Stomach (tissue), 9 donors: ENCODE measurements around the gene RXRA. TPM values are rescaled to one million over a fixed set of nuclear protein-coding genes. Genes with fewer than 3 reads are reported as not detected.

ENCODE experiments used
- DNase-seq, 2 donors: peaks; one replicate each; pipeline versions ENCODE4 v3.0.0 to v3.0.0-alpha.2; 2013 to 2019
- H3K27ac ChIP-seq, 5 donors: fragments of 200-600 bp in 4 of 5; sonication (generic) in 4 of 5; one replicate each; pipeline ENCODE4 v1.5.1; 2013 to 2019; ENCODE audit warnings: mild to moderate bottlenecking in 1 of 5, moderate library complexity in 1 of 5
- H3K27me3 ChIP-seq, 3 donors: fragments of 200-600 bp; sonication (generic); one replicate each; pipeline ENCODE4 v1.5.1; 2017 to 2019; ENCODE audit warnings: mixed run types in 1 of 3
- H3K36me3 ChIP-seq, 4 donors: fragments of 200-600 bp; sonication (generic); 1 replicate in 3 of 4; 2 replicates in 1 of 4; pipeline ENCODE4 v1.5.1; 2016 to 2019
- H3K4me1 ChIP-seq, 4 donors: fragments of 200-600 bp; sonication (generic); one replicate each; pipeline ENCODE4 v1.5.1; 2016 to 2019
- H3K4me3 ChIP-seq, 4 donors: fragments of 200-600 bp; sonication (generic) in 3 of 4; one replicate each; pipeline ENCODE4 v1.5.1; 2016 to 2019; ENCODE audit warnings: mild to moderate bottlenecking in 1 of 4
- H3K9me3 ChIP-seq, 4 donors: fragments of 200-600 bp; sonication (generic); one replicate each; pipeline ENCODE4 v1.5.1; 2016 to 2019
- CTCF ChIP-seq, 7 experiments: fragments of 450-650 bp in 4 of 7; fragments of 200-600 bp in 3 of 7; sonication (generic) in 3 of 7; IDR thresholded peaks; one replicate each; pipeline ENCODE4 v1.5.1; 2016 to 2019; ENCODE audit warnings: antibody characterized with exemption in 7 of 7, control low read depth in 2 of 7, mild to moderate bottlenecking in 1 of 7
- EP300 ChIP-seq: sonication (generic); formaldehyde crosslinking; IDR thresholded peaks from one replicate; pipeline ENCODE4 v1.6.1; 2017; ENCODE audit warnings: antibody characterized with exemption
- POLR2A ChIP-seq, 4 donors: fragments of 450-650 bp; IDR thresholded peaks; one replicate each; pipeline ENCODE4 v1.6.1; 2016; ENCODE audit warnings: antibody characterized with exemption in 4 of 4, control low read depth in 2 of 4, mild to moderate bottlenecking in 1 of 4, moderate library complexity in 1 of 4
- POLR2AphosphoS5 ChIP-seq, 3 donors: sonication (generic); formaldehyde crosslinking; IDR thresholded peaks; one replicate each; pipeline ENCODE4 v1.6.1; 2016; ENCODE audit warnings: antibody characterized with exemption in 3 of 3
- WGBS, 5 donors: extraction: QIAGEN DNeasy Blood & Tissue Kit in 3 of 5; methylation state at CpG; one replicate each; pipeline versions ENCODE4 v1.1.5 to v1.1.7; 2013 to 2018; 5-methylcytosine and 5-hydroxymethylcytosine counted together
- intact Hi-C: fragments of 100-400 bp; cut with DNase I; formaldehyde crosslinking; loops from one replicate; pipeline ENCODE4 v1.15.1; 2023; ENCODE audit warnings: low total_unique reads
- polyA plus RNA-seq, 3 donors: library from polyadenylated mRNA; stranded (reverse); fragments of 200-250 nt; gene quantifications; one replicate each; pipeline ENCODE4 v1.2.3, GENCODE V29; 2013
- total RNA-seq, 5 donors: library from RNA; depleted of rRNA; stranded (reverse); fragments of >200 nt; gene quantifications; one replicate each; pipeline versions ENCODE4 v1.1.0 to v1.2.3, GENCODE V29; 2014 to 2016
- donor health status: healthy with polysubstance abuse.
- donor health status: Bipolar disorder and iron deficiency.
- donor health status: healthy.

Gene RXRA
- total and polyA plus RNA-seq, 8 donors, result 14.0 to 68.4 (median 29.3) TPM

GRCh38 chr9:134373269-134373668 lies 47.0 kb downstream of the RXRA start:
- intact Hi-C loops, result no loop called here
- Histone ChIP-seq H3K4me1 (peaks cover 82 to 95% (median 90%) of the 10 kb centered on the region in 4 donors), H3K4me3 (peak overlapping the region in 1 of 4 donors; percentile 3), H3K27ac (peak overlapping the region in 4 of 5 donors; percentile 80 to 90 (median 85)), H3K27me3 (no peaks in the 10 kb centered on the region), H3K9me3 (no peaks in the 10 kb centered on the region), H3K36me3 (no peaks in the 10 kb centered on the region)
- WGBS, 5 donors, result 75 to 82% (median 78%) methylated on average over 13 of the region's 13 CpGs
- TF ChIP-seq POLR2A (IDR thresholded peaks at IDR 0.05), result no peak
- TF ChIP-seq CTCF (IDR thresholded peaks at IDR 0.05), result no peak
- TF ChIP-seq EP300, result no peak
- no peak for TF ChIP-seq POLR2AphosphoS5 (IDR thresholded peaks at IDR 0.05)
- DNase-seq, result no peak

DNA sequence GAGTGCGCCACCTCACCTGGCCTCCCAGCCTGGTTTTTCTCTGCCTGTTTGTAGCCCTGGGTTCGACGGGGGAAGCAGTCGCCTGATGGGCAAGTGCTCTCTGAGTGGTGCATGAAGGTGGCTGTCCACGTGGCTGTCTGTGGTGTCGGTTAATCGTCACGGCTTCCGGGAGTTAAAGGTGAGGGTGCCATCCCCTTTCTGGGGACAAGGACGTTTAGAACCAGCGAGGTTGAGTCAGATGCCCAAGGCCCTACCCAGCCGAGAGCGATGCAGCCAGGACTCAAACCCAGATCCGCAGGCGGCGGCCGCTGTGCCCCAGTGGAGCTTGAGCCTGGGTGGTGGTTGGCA lies 47.7 kb downstream of the RXRA start:
- DNase-seq, result no peak
- H3K27me3 ChIP-seq, result no peaks in the 10 kb centered on the region
- H3K27ac ChIP-seq, result peak overlapping the region in 4 of 5 donors; percentile 80 to 90 (median 85)
- H3K4me1 ChIP-seq, result peaks cover 85 to 97% (median 93%) of the 10 kb centered on the region in 4 donors
- TF ChIP-seq CTCF (IDR thresholded peaks at IDR 0.05), result no peak
- TF ChIP-seq EP300, result no peak
- TF ChIP-seq POLR2A (IDR thresholded peaks at IDR 0.05), result no peak
- TF ChIP-seq POLR2AphosphoS5 (IDR thresholded peaks at IDR 0.05), result no peak
- H3K4me3 ChIP-seq, result peak overlapping the region in 1 of 4 donors; percentile 3
- H3K36me3 ChIP-seq, result no peaks in the 10 kb centered on the region
- WGBS, 5 donors, result 88 to 94% (median 91%) methylated on average over 17 of the region's 17 CpGs
- intact Hi-C loops, result no loop called here
- no peaks in the 10 kb centered on the region for H3K9me3 ChIP-seq

GRCh38 chr9:134374301-134375010 lies 48.2 kb downstream of the RXRA start:
- no peaks in the 10 kb centered on the region for H3K27me3 ChIP-seq
- H3K9me3 ChIP-seq, result no peaks in the 10 kb centered on the region
- no peak for TF ChIP-seq POLR2AphosphoS5 (IDR thresholded peaks at IDR 0.05)
- TF ChIP-seq EP300, result no peak
- no peak for TF ChIP-seq CTCF (IDR thresholded peaks at IDR 0.05)
- no peak for TF ChIP-seq POLR2A (IDR thresholded peaks at IDR 0.05)
- no peak for DNase-seq
- intact Hi-C loops, result no loop called here
- H3K36me3 ChIP-seq, result no peaks in the 10 kb centered on the region
- peak overlapping the region in 4 of 5 donors; percentile 80 to 90 (median 85) for H3K27ac ChIP-seq
- peaks cover 89 to 100% (median 97%) of the 10 kb centered on the region in 4 donors for H3K4me1 ChIP-seq
- 64 to 70% (median 65%) methylated on average over 13 to 21 of the region's 21 CpGs for WGBS, 5 donors
- H3K4me3 ChIP-seq, result peak overlapping the region in 1 of 4 donors; percentile 11

DNA sequence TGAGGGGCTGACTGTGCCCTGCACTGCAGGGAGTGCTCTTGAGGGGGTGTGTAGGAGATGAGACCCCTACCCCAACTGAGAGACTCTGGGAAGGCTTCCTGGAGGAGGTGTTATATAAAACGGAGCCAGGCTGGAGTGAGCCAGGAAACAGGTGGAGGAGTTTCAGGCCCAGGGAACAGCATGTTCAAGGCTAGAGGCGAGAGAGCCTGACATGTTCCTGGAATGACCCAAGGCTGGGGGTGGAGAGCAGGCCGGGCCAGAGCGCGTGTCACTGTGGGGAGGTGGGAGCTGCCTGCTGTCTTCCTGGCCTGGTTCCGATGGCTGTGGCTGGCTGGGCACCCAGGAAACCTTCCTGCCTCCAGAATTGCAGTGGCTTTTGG lies 48.7 kb downstream of the RXRA start:
- Histone ChIP-seq H3K36me3 (no peaks in the 10 kb centered on the region), H3K4me3 (peak overlapping the region in 2 of 4 donors; percentile 11 to 25), H3K27me3 (no peaks in the 10 kb centered on the region), H3K4me1 (peaks cover 89 to 100% (median 97%) of the 10 kb centered on the region in 4 donors), H3K9me3 (no peaks in the 10 kb centered on the region), H3K27ac (peak overlapping the region; percentile 67 to 90 (median 82))
- DNase-seq, result no peak
- TF ChIP-seq POLR2AphosphoS5 (IDR thresholded peaks at IDR 0.05), result peak; percentile 23 to 81 (median 73)
- TF ChIP-seq EP300, result peak; percentile 90
- no peak for TF ChIP-seq POLR2A (IDR thresholded peaks at IDR 0.05)
- TF ChIP-seq CTCF (IDR thresholded peaks at IDR 0.05), result no peak
- intact Hi-C loops, result no loop called here
- 41 to 55% (median 47%) methylated on average over 6 of the region's 6 CpGs for WGBS, 5 donors
